Neutrophil (primary cell): ENCODE results near the gene EIF4A3.

Experiments used
- H3K27ac ChIP-seq: fragments of 200-600 bp; sonication (generic); 2 replicates; pipeline ENCODE4 v1.5.1; 2016; ENCODE audit warnings: mild to moderate bottlenecking, moderate library complexity
- H3K27me3 ChIP-seq: fragments of 200-600 bp; sonication (generic); 2 replicates; pipeline ENCODE4 v1.6.0; 2016; ENCODE audit warnings: mild to moderate bottlenecking
- H3K36me3 ChIP-seq: fragments of 200-600 bp; sonication (generic); 2 replicates; pipeline ENCODE4 v1.5.1; 2017
- H3K4me1 ChIP-seq, 2 experiments: fragments of 200-600 bp in 1 of 2; sonication (generic) in 1 of 2; 1 replicate in 1 of 2; 2 replicates in 1 of 2; pipeline versions ENCODE4 v1.5.1 to v1.6.1; 2013 to 2016; ENCODE audit warnings: low read depth in 1 of 2, low read length in 1 of 2, mild to moderate bottlenecking in 1 of 2, moderate library complexity in 1 of 2; ENCODE audit not compliant: control insufficient read depth in 1 of 2, insufficient read depth in 1 of 2
- H3K4me3 ChIP-seq, 2 experiments: fragments of 200-600 bp in 1 of 2; sonication (generic) in 1 of 2; 1 replicate in 1 of 2; 2 replicates in 1 of 2; pipeline ENCODE4 v1.5.1; 2013 to 2016; ENCODE audit warnings: low read depth in 1 of 2, low read length in 1 of 2, mild to moderate bottlenecking in 1 of 2, moderate library complexity in 1 of 2
- H3K9me3 ChIP-seq: fragments of 200-600 bp; sonication (generic); 2 replicates; pipeline ENCODE4 v1.5.1; 2016
- CTCF ChIP-seq: fragments of 200-600 bp; sonication (generic); IDR thresholded peaks from 2 replicates; pipeline ENCODE4 v1.5.1; 2016; ENCODE audit warnings: antibody characterized with exemption

Gene EIF4A3

GRCh38 chr17:80110447-80110812, 36.5 kb downstream of the EIF4A3 start:
- Histone ChIP-seq H3K4me1 (no peaks in the 10 kb centered on the region), H3K9me3 (no peaks in the 10 kb centered on the region)
- TF ChIP-seq CTCF: no peak

GRCh38 chr17:80109713-80110446, 37.0 kb downstream of the EIF4A3 start:
- Histone ChIP-seq H3K4me1 (no peaks in the 10 kb centered on the region), H3K27me3 (no peaks in the 10 kb centered on the region), H3K36me3 (no peaks in the 10 kb centered on the region), H3K9me3 (no peaks in the 10 kb centered on the region), H3K4me3 (no peak overlapping the region), H3K27ac (no peak overlapping the region)
- no peak for TF ChIP-seq CTCF

More at GRCh38 chr17:80110447-80110812, 36.5 kb downstream of the EIF4A3 start:
- Histone ChIP-seq H3K27me3 (no peaks in the 10 kb centered on the region), H3K4me3 (no peak overlapping the region), H3K36me3 (no peaks in the 10 kb centered on the region), H3K27ac (no peak overlapping the region)

- no peaks in the 10 kb centered on the region for H3K27me3 ChIP-seq
- H3K4me3 ChIP-seq: no peak overlapping the region
- H3K36me3 ChIP-seq: no peaks in the 10 kb centered on the region
- H3K4me1 ChIP-seq: no peaks in the 10 kb centered on the region
- no peak overlapping the region for H3K27ac ChIP-seq
- H3K9me3 ChIP-seq: no peaks in the 10 kb centered on the region
- TF ChIP-seq CTCF: no peak
These were observed 37.8 kb downstream of the EIF4A3 start for GRCh38 chr17:80109066-80109660.

- Histone ChIP-seq H3K27ac (no peak overlapping the region), H3K27me3 (no peaks in the 10 kb centered on the region), H3K36me3 (no peaks in the 10 kb centered on the region), H3K4me1 (no peaks in the 10 kb centered on the region), H3K9me3 (no peaks in the 10 kb centered on the region), H3K4me3 (no peak overlapping the region)
- no peak for TF ChIP-seq CTCF
These were observed 38.6 kb downstream of the EIF4A3 start for GRCh38 chr17:80108036-80108971.

- H3K36me3 ChIP-seq: no peaks in the 10 kb centered on the region
- peaks cover 3 to 6% of the 10 kb centered on the region in 2 experiments for H3K4me1 ChIP-seq
- no peaks in the 10 kb centered on the region for H3K9me3 ChIP-seq
- H3K27ac ChIP-seq: no peak overlapping the region
- H3K27me3 ChIP-seq: no peaks in the 10 kb centered on the region
- TF ChIP-seq CTCF: no peak
- no peak overlapping the region for H3K4me3 ChIP-seq
These were observed 39.5 kb downstream of the EIF4A3 start for GRCh38 chr17:80107231-80108021.
